Mononuclear cell (primary cell): ENCODE data around the gene PRR30. TPM values are rescaled to one million over a fixed set of nuclear protein-coding genes. Genes with fewer than 3 reads are reported as not detected.
"Not testable (repeated sequence)": the region's sequence is repeated elsewhere in the genome, so short reads cannot be mapped to it uniquely, and the experiment has no call there.

Experiments used
- H3K27me3 ChIP-seq: 2 replicates; pipeline ENCODE4 v1.6.0; 2011; ENCODE audit warnings: low read length, control low read depth; ENCODE audit not compliant: insufficient read depth
- H3K4me1 ChIP-seq: 2 replicates; pipeline ENCODE4 v1.5.1; 2011; ENCODE audit warnings: mild to moderate bottlenecking, low read length, control low read depth; ENCODE audit not compliant: insufficient read depth
- H3K4me3 ChIP-seq: 2 replicates; pipeline ENCODE4 v1.5.1; 2011; ENCODE audit warnings: mild to moderate bottlenecking, low read length, moderate library complexity
- H3K9me3 ChIP-seq: 2 replicates; pipeline ENCODE4 v1.5.1; 2011; ENCODE audit warnings: low read depth, mild to moderate bottlenecking, control low read depth, low read length
- total RNA-seq: library from RNA; depleted of rRNA; stranded (reverse); fragments of >200 nt; gene quantifications from one replicate; pipeline ENCODE4 v1.2.3, GENCODE V29; 2012

PRR30 gene
- total RNA-seq = not detected

- no peaks in the 10 kb centered on the region for H3K27me3 ChIP-seq
- no peak within 1 kb of the TSS for H3K4me3 ChIP-seq
Measured at GRCh38 chr2:27139310-27139709, at the start of gene PRR30. Gene PRR30, minus strand, starts transcription at chr2:27139410. Its CDS starts 1,081 bp downstream, at chr2:27138329.

GRCh38 chr2:27186613-27187345 lies 47.6 kb upstream of the PRR30 start:
- Histone ChIP-seq H3K4me3 (no peak overlapping the region), H3K9me3 (no peaks in the 10 kb centered on the region), H3K27me3 (no peaks in the 10 kb centered on the region), H3K4me1 (no peaks in the 10 kb centered on the region)

More at GRCh38 chr2:27139310-27139709, at the start of gene PRR30:
- H3K4me1 ChIP-seq = peaks cover 5% of the 10 kb centered on the region
- no peaks in the 10 kb centered on the region for H3K9me3 ChIP-seq

DNA sequence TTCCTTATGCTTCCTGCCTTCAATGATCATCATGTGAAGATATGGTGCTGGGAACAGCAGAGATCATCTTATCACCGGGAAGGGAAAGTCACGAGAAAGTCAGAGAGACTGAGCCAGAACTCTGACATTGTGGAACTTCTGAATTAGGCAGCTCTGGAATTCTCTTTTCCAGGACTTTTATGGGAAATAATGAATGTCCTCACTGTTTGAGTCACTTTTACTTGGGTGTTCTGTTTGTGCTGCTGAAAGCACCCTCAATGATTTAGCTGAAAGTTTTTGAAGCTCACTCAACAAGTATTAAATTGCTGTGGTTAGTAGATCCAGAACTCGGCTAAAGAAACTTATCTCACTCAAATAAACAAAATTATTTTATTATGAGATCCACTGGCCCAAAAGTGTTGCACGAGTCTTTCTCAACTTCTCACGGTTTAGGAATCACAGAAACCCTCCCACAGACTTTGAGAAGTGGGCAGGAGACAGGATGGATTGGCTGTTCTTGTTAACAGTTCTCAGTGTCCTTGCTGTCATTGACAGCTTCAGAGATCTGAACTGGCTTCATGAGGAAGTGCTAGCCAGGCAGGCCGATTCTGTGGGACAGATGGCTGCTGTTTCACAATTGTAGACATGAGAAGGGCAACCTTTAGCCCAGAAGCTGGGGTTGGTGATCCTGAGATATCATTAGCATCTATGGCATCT lies 46.3 kb upstream of the PRR30 start:
- no peak overlapping the region for H3K4me3 ChIP-seq
- no peaks in the 10 kb centered on the region for H3K4me1 ChIP-seq
- no peaks in the 10 kb centered on the region for H3K9me3 ChIP-seq
- no peaks in the 10 kb centered on the region for H3K27me3 ChIP-seq

- Histone ChIP-seq H3K9me3 (no peaks in the 10 kb centered on the region), H3K4me1 (no peaks in the 10 kb centered on the region), H3K4me3 (no peak overlapping the region), H3K27me3 (peaks cover 8% of the 10 kb centered on the region)
Measured at GRCh38 chr2:27184115-27184514, 44.9 kb upstream of the PRR30 start.

DNA sequence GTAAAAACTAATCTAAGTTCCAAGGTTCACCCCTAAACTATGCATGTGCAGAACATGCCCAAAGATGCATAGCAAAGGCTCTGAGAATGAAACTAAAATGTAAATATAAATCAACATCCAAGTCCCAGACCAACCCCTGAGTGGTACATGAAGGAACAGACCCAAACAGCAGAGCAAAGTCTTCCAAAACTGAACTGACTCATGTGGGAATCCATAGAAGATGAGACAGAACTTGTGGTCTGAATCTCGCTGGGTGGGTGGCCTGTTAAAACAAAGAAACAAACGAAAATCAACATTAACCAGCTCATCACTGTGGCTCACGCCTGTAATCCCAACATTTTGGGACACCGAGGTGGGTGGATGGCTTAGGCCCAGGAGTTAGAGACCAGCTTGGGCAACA lies 43.1 kb upstream of the PRR30 start:
- H3K4me3 ChIP-seq = no peak overlapping the region
- no peaks in the 10 kb centered on the region for H3K4me1 ChIP-seq
- H3K9me3 ChIP-seq = no peaks in the 10 kb centered on the region
- H3K27me3 ChIP-seq = peaks cover 9% of the 10 kb centered on the region

- H3K4me3 ChIP-seq = no peak overlapping the region
- H3K9me3 ChIP-seq = no peaks in the 10 kb centered on the region
- H3K4me1 ChIP-seq = no peaks in the 10 kb centered on the region
- H3K27me3 ChIP-seq = peaks cover 9% of the 10 kb centered on the region
Measured at GRCh38 chr2:27179344-27180000, 40.3 kb upstream of the PRR30 start.

DNA sequence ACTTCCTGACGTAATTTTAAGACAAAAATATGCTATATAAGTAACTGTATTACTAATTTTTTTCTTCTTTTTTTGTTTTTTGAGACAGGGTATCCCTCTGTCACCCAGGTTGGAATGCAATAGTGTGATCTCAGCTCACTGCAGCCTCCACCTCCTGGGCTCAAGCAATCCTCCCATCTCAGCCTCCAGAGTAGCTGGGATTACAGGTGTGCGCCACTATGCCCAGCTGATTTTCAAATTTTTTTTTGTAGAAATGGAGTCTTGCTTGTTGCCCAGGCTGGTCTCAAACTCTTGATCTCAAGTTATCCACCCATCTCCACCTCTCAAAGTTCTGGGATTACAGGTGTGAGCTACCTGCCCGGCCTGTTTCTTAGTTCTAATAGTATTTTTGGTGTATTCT lies 39.3 kb upstream of the PRR30 start:
- Histone ChIP-seq H3K9me3 (no peaks in the 10 kb centered on the region), H3K27me3 (peaks cover 9% of the 10 kb centered on the region), H3K4me3 (no peak overlapping the region), H3K4me1 (no peaks in the 10 kb centered on the region)

- Histone ChIP-seq H3K4me3 (no peak overlapping the region), H3K4me1 (no peaks in the 10 kb centered on the region), H3K27me3 (peaks cover 9% of the 10 kb centered on the region), H3K9me3 (no peaks in the 10 kb centered on the region)
Measured at GRCh38 chr2:27177441-27178351, 38.5 kb upstream of the PRR30 start.

DNA sequence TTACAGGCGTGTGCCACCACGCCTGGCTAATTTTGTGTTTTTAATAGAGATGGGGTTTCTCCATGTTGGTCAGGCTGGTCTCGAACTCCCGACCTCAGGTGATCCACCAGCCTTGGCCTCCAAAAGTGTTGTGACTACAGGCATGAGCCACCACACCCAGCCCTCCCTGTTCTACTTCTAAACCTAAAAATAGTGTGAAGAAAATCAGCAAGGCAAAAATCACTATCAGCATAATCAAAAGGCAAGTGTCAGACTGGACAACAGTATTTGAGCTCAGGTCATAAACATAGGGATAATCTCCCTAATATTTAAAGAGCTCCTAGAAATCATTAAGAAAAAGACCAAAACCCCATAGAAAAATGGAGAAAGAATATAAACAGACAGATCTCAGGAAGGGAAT lies 36.6 kb upstream of the PRR30 start:
- not testable (repeated sequence) for H3K4me1 ChIP-seq, H3K9me3 ChIP-seq, H3K27me3 ChIP-seq, H3K4me3 ChIP-seq

DNA sequence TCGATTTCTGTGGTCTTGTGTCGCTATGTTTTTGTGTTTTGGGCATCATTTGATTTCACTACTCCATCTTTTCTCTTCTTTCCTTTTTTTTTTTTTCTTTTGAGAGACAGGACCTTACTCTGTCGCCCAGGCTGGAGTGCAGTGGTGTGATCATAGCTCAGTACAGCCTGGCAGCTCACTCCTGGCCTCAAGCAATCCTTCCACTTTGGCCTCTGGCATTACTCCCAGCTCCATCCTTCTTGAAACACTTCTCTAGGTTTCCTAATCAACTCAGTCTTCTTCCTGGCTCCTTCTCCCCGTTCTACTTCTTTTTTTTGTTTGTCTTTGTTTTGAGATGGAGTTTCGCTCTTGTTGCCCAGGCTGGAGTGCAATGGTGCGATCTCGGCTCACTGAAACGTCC lies 36.1 kb upstream of the PRR30 start:
- no peaks in the 10 kb centered on the region for H3K9me3 ChIP-seq
- no peak overlapping the region for H3K4me3 ChIP-seq
- peaks cover 2% of the 10 kb centered on the region for H3K4me1 ChIP-seq
- H3K27me3 ChIP-seq = peaks cover 12% of the 10 kb centered on the region

- no peaks in the 10 kb centered on the region for H3K9me3 ChIP-seq
- no peak overlapping the region for H3K4me3 ChIP-seq
- peaks cover 8% of the 10 kb centered on the region for H3K27me3 ChIP-seq
- H3K4me1 ChIP-seq = peaks cover 7% of the 10 kb centered on the region
Measured at GRCh38 chr2:27174638-27175037, 35.4 kb upstream of the PRR30 start.

GRCh38 chr2:27171351-27171848 lies 32.2 kb upstream of the PRR30 start:
- Histone ChIP-seq H3K27me3 (peaks cover 4% of the 10 kb centered on the region), H3K4me1 (peaks cover 7% of the 10 kb centered on the region), H3K9me3 (no peaks in the 10 kb centered on the region), H3K4me3 (no peak overlapping the region)

GRCh38 chr2:27170581-27171337 lies 31.5 kb upstream of the PRR30 start:
- Histone ChIP-seq H3K4me1 (peaks cover 7% of the 10 kb centered on the region), H3K4me3 (no peak overlapping the region), H3K27me3 (peaks cover 4% of the 10 kb centered on the region), H3K9me3 (no peaks in the 10 kb centered on the region)
